HG03095 (cell line): Measurements from ENCODE around the gene GBX2.

Experiments
- ATAC-seq: cut with Tn5 transposase; IDR thresholded peaks from one replicate; pipeline ENCODE4 v1.9.1; 2021; ENCODE audit warnings: moderate library complexity; ENCODE audit not compliant: unreplicated experiment

Gene GBX2

DNA sequence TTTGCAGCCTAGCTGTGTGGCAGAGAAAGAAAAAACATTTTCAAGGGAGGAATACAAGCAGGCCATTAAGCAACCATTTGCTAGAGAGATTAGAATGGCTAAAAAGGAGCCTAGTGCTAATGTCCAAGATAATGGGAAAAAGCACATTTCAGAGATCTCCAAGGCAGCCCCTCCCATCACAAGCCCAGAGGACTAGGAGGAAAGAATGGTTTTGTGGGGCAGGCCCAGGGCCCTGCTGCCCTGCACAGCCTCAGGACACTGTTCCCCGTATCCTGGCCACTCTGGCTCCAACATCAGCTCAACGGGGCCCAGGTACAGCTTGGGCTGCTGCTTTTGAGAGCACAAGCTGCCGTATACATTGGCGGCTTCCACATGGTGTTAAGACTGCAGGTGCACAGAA is 16.5 kb upstream of the GBX2 start:
- no peak for ATAC-seq

DNA sequence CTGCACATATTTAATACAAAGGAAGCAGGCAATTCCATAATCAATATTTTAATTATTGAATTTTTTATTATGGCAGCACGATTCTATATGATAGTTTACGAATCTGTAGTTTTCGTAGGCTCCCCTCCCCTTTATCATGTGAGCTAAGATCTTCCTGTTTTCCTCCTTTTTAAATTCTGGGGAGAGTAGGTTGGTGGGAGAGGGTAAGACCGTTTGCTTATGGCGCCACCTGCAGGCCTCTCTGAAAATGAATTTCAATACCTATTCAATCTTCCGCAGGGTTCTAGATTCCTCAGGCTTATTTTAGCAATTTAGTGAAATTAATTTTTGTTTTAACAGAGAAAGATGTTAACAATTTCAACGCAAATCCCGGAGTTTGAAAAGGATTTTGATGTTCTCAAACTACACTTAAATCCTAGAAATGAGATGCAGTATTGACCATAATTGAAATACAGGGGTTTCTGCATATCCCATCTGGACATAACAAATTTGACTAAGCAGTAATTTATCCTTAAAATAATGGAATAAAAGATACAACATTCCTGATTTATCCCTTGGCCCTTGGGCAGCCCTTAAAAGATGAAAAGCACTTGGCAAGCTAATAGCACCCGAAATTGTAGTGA is 12.8 kb upstream of the GBX2 start:
- no peak for ATAC-seq

GRCh38 chr2:236180076-236180816 is 12.1 kb upstream of the GBX2 start:
- ATAC-seq = no peak

GRCh38 chr2:236179236-236180075 is 11.3 kb upstream of the GBX2 start:
- no peak for ATAC-seq

- no peak for ATAC-seq
Observed at GRCh38 chr2:236178890-236179235, 10.7 kb upstream of the GBX2 start.

- ATAC-seq = no peak
Observed at GRCh38 chr2:236177967-236178889, 10.0 kb upstream of the GBX2 start.

- ATAC-seq = no peak
Observed at GRCh38 chr2:236177604-236177966, 9.4 kb upstream of the GBX2 start.

GRCh38 chr2:236176951-236177350 is 8.8 kb upstream of the GBX2 start:
- ATAC-seq = no peak

GRCh38 chr2:236176417-236176816 is 8.2 kb upstream of the GBX2 start:
- ATAC-seq = no peak

- ATAC-seq = no peak
Observed at GRCh38 chr2:236175548-236176150, 7.5 kb upstream of the GBX2 start.

- ATAC-seq = no peak
Observed at GRCh38 chr2:236173729-236174607, 5.8 kb upstream of the GBX2 start.

- ATAC-seq = no peak
Observed at GRCh38 chr2:236173036-236173728, 5.0 kb upstream of the GBX2 start.

DNA sequence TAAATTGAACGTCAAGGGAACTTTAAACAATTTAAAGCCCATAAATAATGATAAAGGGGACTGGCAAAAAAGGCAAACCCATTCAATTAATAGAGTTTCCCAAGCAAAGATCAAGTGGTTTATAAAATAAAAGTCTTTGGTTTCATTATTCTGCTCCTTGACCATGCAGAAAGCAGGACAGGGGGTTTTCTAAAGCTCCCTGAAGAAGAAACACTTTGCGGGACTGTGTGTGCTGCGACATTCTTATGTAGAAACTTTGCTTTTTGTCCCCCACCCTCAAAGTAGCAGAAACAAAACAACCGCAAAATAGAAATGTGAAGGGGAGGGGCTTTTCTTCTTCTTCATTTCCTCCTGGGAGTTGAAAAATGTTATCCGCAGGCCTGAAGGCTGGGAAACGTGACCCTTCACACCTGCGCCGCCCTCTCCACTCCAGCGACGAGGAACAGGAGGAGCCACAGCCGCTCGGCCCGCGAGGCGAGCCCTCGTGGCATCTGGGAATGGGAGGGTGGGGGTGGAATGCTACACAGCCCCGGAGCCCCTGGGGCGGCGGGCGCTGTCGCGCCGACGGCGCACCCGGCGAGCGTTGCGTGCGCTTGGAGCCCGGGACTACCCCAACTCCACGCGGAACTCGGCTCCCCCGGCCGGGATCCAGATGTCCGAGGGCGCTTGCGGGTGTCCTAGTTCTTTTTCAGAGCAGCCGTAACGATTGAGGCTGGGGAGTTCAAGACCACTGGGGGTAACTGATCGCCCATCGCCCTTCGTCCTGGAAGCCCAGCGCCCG is 4.3 kb upstream of the GBX2 start:
- ATAC-seq = no peak

- ATAC-seq = no peak
Observed at GRCh38 chr2:236171680-236172254, 3.6 kb upstream of the GBX2 start.

- no peak for ATAC-seq
Observed at GRCh38 chr2:236171181-236171679, 3.0 kb upstream of the GBX2 start.

GRCh38 chr2:236170590-236171165 is 2.5 kb upstream of the GBX2 start:
- no peak for ATAC-seq
